HUES64 (cell line): ENCODE data around the gene CYB561D1.

Source experiments
- H3K27ac ChIP-seq: 2 replicates; pipeline ENCODE4 v1.7.0; 2013; ENCODE audit warnings: low read depth, low read length, inconsistent platforms
- H3K27me3 ChIP-seq: 2 replicates; pipeline ENCODE4 v1.6.1; 2013; ENCODE audit warnings: mild to moderate bottlenecking, low read length; ENCODE audit not compliant: insufficient read depth
- H3K36me3 ChIP-seq: 2 replicates; pipeline ENCODE4 v1.6.1; 2013; ENCODE audit warnings: mild to moderate bottlenecking, low read length; ENCODE audit not compliant: insufficient read depth
- H3K4me1 ChIP-seq: 2 replicates; pipeline ENCODE4 v1.6.1; 2013; ENCODE audit warnings: mild to moderate bottlenecking, low read length, moderate library complexity; ENCODE audit not compliant: insufficient read depth
- H3K4me3 ChIP-seq: 2 replicates; pipeline ENCODE4 v1.5.1; 2013; ENCODE audit warnings: mild to moderate bottlenecking, low read length, moderate library complexity
- H3K9ac ChIP-seq: 2 replicates; pipeline ENCODE4 v1.6.1; 2013; ENCODE audit warnings: mild to moderate bottlenecking, low read depth, low read length
- H3K9me3 ChIP-seq: 2 replicates; pipeline ENCODE4 v1.6.1; 2013; ENCODE audit warnings: low read depth, low read length; ENCODE audit not compliant: insufficient read depth
- WGBS: fragments of 150-250, 120-280 bp; methylation state at CpG from one replicate; pipeline ENCODE4 v1.1.7; 2013; ENCODE audit warnings: missing lambda C conversion rate; 5-methylcytosine and 5-hydroxymethylcytosine counted together

CYB561D1 gene

DNA sequence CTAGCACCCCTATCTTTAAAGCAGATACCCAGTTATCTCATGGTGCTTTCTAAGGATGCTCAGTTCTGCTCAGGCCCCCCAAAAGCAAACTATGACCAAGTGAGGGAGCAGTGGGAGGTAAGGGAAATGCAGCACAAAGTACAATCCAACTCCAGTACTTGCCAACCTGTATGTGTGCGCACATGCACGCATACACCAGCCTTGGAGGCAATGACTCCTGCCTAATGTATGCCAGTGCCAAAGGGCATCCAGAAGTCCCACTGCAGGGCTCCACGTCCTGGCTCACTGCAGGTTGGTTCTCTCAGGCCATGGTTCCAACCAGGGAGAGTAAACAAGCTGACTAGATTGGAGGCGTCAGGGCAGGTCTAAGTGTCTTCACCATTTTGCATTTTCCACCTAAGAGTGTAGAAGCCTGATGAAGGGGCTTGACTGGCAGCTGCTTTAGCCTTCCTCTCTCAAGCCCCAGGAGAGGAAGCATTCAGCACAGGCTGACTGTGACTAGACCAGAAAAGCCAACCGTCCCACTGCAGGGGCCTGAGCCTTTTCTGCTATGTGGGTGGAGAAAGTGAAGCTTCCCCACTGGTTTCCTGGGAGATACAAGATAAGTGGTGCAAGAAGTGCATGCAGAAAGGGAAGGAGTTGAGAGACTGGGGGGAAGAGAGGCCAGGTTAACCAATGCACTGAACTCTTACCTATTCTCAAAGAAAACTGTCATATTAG lies 7.9 kb downstream of the CYB561D1 start:
- no peaks in the 10 kb centered on the region for H3K9me3 ChIP-seq
- peaks cover 12% of the 10 kb centered on the region; the same call in 1 of the 2 replicates for H3K4me1 ChIP-seq
- WGBS = 83% methylated on average over 5 of the region's 5 CpGs
- H3K27ac ChIP-seq = no peak overlapping the region
- H3K27me3 ChIP-seq = no peaks in the 10 kb centered on the region
- H3K9ac ChIP-seq = no peak overlapping the region
- H3K36me3 ChIP-seq = 0 out of 2 replicates have a peak, but pooled peaks cover 4% of the 10 kb centered on the region
- H3K4me3 ChIP-seq = no peak overlapping the region

- Histone ChIP-seq H3K27me3 (0 out of 2 replicates have a peak, but pooled peaks cover 3% of the 10 kb centered on the region), H3K4me3 (no peak overlapping the region), H3K27ac (no peak overlapping the region), H3K4me1 (peaks cover 11% of the 10 kb centered on the region; the same call in 1 of the 2 replicates), H3K9ac (no peak overlapping the region), H3K9me3 (no peaks in the 10 kb centered on the region), H3K36me3 (no peaks in the 10 kb centered on the region)
- 85% methylated on average over 3 of the region's 3 CpGs for whole genome bisulfite sequencing
These were observed 8.5 kb downstream of the CYB561D1 start for GRCh38 chr1:109502364-109502851.

DNA sequence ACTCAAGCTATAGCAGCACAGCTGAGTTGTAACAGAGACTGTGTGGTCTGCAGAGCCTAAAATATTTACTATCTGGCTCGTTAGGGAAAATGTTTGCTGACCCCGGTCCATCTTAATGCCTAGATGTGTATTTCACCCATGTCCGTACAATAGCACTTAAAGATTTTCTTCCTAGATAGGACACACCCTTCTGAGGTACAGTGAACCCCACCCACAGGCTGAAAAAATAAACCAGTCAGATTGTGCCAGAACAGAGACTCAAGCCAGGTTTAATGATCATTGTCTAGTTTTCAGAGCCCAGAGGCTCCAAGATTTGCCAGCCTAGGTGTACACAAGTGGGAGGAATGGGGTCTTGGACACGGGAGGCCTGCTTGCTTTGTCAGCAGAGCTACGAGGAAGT lies 10.0 kb downstream of the CYB561D1 start:
- no peaks in the 10 kb centered on the region for H3K36me3 ChIP-seq
- no peak overlapping the region for H3K27ac ChIP-seq
- H3K9ac ChIP-seq = no peak overlapping the region
- WGBS = 94% methylated on average over 5 of the region's 5 CpGs
- H3K9me3 ChIP-seq = no peaks in the 10 kb centered on the region
- 0 out of 2 replicates have a peak, but pooled peaks cover 3% of the 10 kb centered on the region for H3K4me1 ChIP-seq
- H3K27me3 ChIP-seq = peaks cover 19% of the 10 kb centered on the region
- no peak overlapping the region for H3K4me3 ChIP-seq

GRCh38 chr1:109504974-109505373 lies 11.1 kb downstream of the CYB561D1 start:
- Histone ChIP-seq H3K9me3 (no peaks in the 10 kb centered on the region), H3K9ac (no peak overlapping the region), H3K4me3 (no peak overlapping the region), H3K27ac (no peak overlapping the region), H3K4me1 (no peaks in the 10 kb centered on the region), H3K27me3 (peaks cover 27% of the 10 kb centered on the region), H3K36me3 (no peaks in the 10 kb centered on the region)
- WGBS = 90% methylated on average over 1 of the region's 1 CpG

DNA sequence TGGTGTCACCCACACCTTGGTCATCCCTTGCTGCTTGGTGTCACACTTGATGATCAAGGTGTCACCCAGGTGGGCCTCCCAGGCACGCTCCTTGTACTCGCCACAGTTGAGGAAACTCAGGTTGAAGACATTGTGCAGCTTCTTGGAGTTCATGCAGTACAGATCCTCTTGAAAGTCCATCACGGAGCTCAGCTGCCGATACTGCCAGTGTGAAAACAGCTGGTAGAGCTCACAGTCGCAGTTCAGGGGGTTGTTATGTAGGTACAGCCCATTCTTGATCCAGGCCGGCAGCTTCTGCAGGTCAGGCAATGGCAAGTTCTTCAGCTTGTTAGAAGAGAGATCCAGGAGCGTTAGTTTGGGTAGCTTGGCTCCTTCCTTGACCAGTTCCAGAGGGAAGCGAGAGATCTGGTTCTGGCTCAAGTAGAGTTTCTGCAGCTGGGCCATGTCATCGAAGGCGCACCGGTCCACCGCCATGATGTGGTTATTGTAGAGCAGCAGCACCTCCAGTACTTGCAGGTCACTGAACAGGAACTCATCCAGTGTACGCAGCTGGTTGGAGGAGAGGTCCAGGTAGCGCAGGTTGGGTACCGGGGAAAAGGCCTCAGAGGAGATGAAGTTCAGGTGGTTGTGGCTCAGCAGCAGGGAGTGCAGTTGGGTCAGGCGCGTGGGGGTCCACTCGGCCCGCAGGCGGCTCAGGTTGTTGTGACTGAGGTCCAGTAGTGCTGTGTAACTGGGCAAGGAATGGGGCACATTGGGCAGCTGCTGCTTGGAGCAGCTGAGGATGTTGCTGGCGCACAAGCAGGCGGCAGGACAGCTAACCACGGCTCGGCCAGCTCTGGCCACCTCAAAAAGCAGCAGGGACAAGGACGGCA lies 14.3 kb downstream of the CYB561D1 start:
- 91% methylated on average over 25 of the region's 25 CpGs for WGBS
- H3K4me1 ChIP-seq = no peaks in the 10 kb centered on the region
- H3K9me3 ChIP-seq = no peaks in the 10 kb centered on the region
- H3K9ac ChIP-seq = no peak overlapping the region
- no peak overlapping the region for H3K27ac ChIP-seq
- H3K27me3 ChIP-seq = peaks cover 48% of the 10 kb centered on the region
- no peak overlapping the region for H3K4me3 ChIP-seq
- no peaks in the 10 kb centered on the region for H3K36me3 ChIP-seq

DNA sequence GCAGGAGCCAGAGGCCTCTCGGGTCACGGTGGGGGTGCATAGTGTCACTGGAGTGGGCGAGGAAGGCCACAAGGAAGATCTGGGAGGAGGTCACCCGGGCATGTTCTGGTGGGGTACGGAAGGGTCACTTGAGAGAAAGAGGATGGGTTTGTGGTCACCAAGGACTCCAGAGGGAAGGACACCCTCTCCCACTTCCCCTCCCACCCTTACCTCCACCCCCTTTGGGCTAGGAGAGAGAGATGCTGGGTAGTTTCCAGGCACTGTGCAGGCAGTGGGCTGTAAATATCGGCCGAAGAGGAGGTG lies 14.9 kb downstream of the CYB561D1 start:
- no peaks in the 10 kb centered on the region for H3K9me3 ChIP-seq
- H3K4me3 ChIP-seq = peak overlapping the region; percentile 75
- H3K9ac ChIP-seq = no peak overlapping the region; the same call in 1 of the 2 replicates
- peaks cover 48% of the 10 kb centered on the region for H3K27me3 ChIP-seq
- no peak overlapping the region for H3K27ac ChIP-seq
- no peaks in the 10 kb centered on the region for H3K4me1 ChIP-seq
- WGBS = 68% methylated on average over 7 of the region's 7 CpGs
- H3K36me3 ChIP-seq = no peaks in the 10 kb centered on the region

GRCh38 chr1:109509176-109510134 lies 15.6 kb downstream of the CYB561D1 start, which contains the start of gene AMIGO1:
TSS of gene AMIGO1 (minus strand) at chr1:109509727. CDS start at chr1:109508912, 815 bp downstream.
- H3K27me3 ChIP-seq = peaks cover 48% of the 10 kb centered on the region
- no peak within 1 kb of the TSS for H3K27ac ChIP-seq
- H3K4me3 ChIP-seq = peak within 1 kb of the TSS; percentile 75
- no peaks in the 10 kb centered on the region for H3K4me1 ChIP-seq
- no peaks in the 10 kb centered on the region for H3K36me3 ChIP-seq
- WGBS = under 1% methylated on average over 100 of the region's 100 CpGs
- H3K9ac ChIP-seq = peak within 1 kb of the TSS; percentile 63
- no peaks in the 10 kb centered on the region for H3K9me3 ChIP-seq

- no peak overlapping the region for H3K9ac ChIP-seq
- H3K27me3 ChIP-seq = peaks cover 37% of the 10 kb centered on the region
- H3K4me1 ChIP-seq = no peaks in the 10 kb centered on the region
- no peak overlapping the region for H3K4me3 ChIP-seq
- 96% methylated on average over 1 of the region's 2 CpGs for WGBS
- H3K27ac ChIP-seq = no peak overlapping the region
- H3K9me3 ChIP-seq = no peaks in the 10 kb centered on the region
- H3K36me3 ChIP-seq = no peaks in the 10 kb centered on the region
These were observed 19.3 kb downstream of the CYB561D1 start for GRCh38 chr1:109513110-109513710.

DNA sequence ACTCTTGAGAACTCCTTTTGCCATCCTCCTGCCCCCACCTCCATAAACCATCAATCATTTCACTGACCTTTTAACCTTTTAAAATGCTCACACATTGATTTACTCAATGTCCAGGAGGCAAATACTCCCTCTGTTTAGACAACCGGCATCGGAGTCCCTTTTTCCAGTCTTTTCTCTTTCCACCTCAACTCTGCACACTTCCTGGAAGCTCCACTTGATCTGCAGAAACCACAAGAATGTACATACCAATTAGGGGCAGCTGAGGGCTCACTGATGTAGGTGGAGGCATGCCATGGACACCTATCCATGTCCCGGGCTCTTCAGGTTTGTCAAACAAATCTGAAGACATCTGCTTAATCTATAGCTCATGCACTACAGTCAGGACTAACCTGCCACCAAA lies 21.0 kb downstream of the CYB561D1 start:
- H3K4me1 ChIP-seq = no peaks in the 10 kb centered on the region

DNA sequence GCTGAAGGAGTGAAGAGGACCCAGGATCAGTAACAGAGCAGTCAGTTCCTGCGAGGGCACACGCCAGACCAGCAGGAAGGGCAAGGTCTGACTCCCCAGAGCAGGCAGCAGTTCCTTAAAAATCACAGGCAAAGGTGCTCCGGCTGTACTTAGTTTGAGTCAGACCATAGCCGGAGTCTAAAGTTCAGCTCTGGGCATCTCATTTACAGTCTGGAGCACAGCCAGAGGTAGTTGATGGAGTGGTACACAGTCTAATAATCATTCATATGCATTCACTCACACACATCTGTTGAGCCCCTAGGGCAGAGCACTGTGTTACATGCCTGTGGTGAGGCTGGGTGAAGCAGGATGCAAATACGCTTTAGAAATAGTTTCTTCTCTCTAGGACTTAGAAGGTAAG lies 23.0 kb downstream of the CYB561D1 start:
- H3K9ac ChIP-seq = no peak overlapping the region
- no peaks in the 10 kb centered on the region for H3K9me3 ChIP-seq
- no peaks in the 10 kb centered on the region for H3K4me1 ChIP-seq
- no peak overlapping the region for H3K4me3 ChIP-seq
- no peak overlapping the region for H3K27ac ChIP-seq
- WGBS = 91% methylated on average over 5 of the region's 5 CpGs
- peaks cover 2% of the 10 kb centered on the region; the same call in 1 of the 2 replicates for H3K27me3 ChIP-seq
- no peaks in the 10 kb centered on the region for H3K36me3 ChIP-seq

More for the DNA sequence above, 21.0 kb downstream of the CYB561D1 start:
- peaks cover 23% of the 10 kb centered on the region for H3K27me3 ChIP-seq
- no peaks in the 10 kb centered on the region for H3K36me3 ChIP-seq
- no peak overlapping the region for H3K9ac ChIP-seq
- WGBS = 87% methylated on average over 3 of the region's 3 CpGs
- no peak overlapping the region for H3K27ac ChIP-seq
- no peaks in the 10 kb centered on the region for H3K9me3 ChIP-seq
- H3K4me3 ChIP-seq = no peak overlapping the region
